GM12878 (cell line): ENCODE data around the gene VSTM2B.
"Not testable (repeated sequence)": the region's sequence is repeated elsewhere in the genome, so short reads cannot be mapped to it uniquely, and the experiment has no call there.

Experiments
- CHD4 ChIP-seq: fragments of 200-600 bp; sonication (generic); IDR thresholded peaks from 2 replicates; pipeline ENCODE4 v1.6.1; 2016; ENCODE audit warnings: mild to moderate bottlenecking
- CTCF ChIP-seq, 3 experiments: IDR thresholded peaks in 2 of 3; conservative IDR thresholded peaks in 1 of 3; 2 replicates each; pipeline ENCODE4 v1.5.1; 2011; ENCODE audit warnings: low read depth in 3 of 3, low read length in 3 of 3, mild to moderate bottlenecking in 3 of 3, control low read depth in 2 of 3, moderate library complexity in 2 of 3, inconsistent platforms in 1 of 3, mixed read lengths in 1 of 3; ENCODE audit not compliant: control insufficient read depth in 2 of 3, insufficient read depth in 1 of 3; ENCODE audit errors: extremely low read depth in 1 of 3
- ELK1 ChIP-seq: IDR thresholded peaks from 2 replicates; pipeline ENCODE4 v1.6.1; 2012; ENCODE audit warnings: low read depth, low read length, improper control_type of control experiment
- EZH2 ChIP-seq: IDR thresholded peaks from 2 replicates; pipeline ENCODE4 v1.6.1; 2012; ENCODE audit warnings: low read depth, mild to moderate bottlenecking, control low read depth, inconsistent platforms, low read length, borderline replicate concordance; ENCODE audit not compliant: control insufficient read depth
- JUND ChIP-seq: IDR thresholded peaks from 2 replicates; pipeline ENCODE4 v1.6.1; 2012; ENCODE audit warnings: low read depth, mild to moderate bottlenecking, low read length, improper control_type of control experiment, moderate library complexity
- KDM1A ChIP-seq: fragments of 200-600 bp; sonication (generic); IDR thresholded peaks from 2 replicates; pipeline ENCODE4 v1.6.1; 2016; ENCODE audit warnings: borderline replicate concordance
- YY1 ChIP-seq: IDR thresholded peaks from 2 replicates; pipeline ENCODE4 v1.6.1; 2011; ENCODE audit warnings: low read depth, mild to moderate bottlenecking, low read length
- TF ChIP-seq, protein P1 (sequence below): fragments of 450-650 bp; IDR thresholded peaks from 2 replicates; pipeline ENCODE4 v1.6.1; 2016; ENCODE audit warnings: mild to moderate bottlenecking, moderate library complexity, borderline replicate concordance
- TF ChIP-seq, protein P2 (sequence below): fragments of 450-650 bp; IDR thresholded peaks from 2 replicates; pipeline ENCODE4 v1.6.1; 2017; ENCODE audit warnings: antibody characterized with exemption, mild to moderate bottlenecking, moderate library complexity

- not testable (repeated sequence) for TF ChIP-seq CHD4; CTCF (IDR thresholded peaks at IDR 0.05 in 2 of 3, conservative IDR thresholded peaks at IDR 0.05 in 1 of 3; ENCODE audit: control insufficient read depth in 2 of 3, extremely low read depth in 1 of 3, insufficient read depth in 1 of 3, low read depth in 3 of 3, low read length in 3 of 3); EZH2; YY1; ELK1; JUND; KDM1A
- TF ChIP-seq, protein P1, sequence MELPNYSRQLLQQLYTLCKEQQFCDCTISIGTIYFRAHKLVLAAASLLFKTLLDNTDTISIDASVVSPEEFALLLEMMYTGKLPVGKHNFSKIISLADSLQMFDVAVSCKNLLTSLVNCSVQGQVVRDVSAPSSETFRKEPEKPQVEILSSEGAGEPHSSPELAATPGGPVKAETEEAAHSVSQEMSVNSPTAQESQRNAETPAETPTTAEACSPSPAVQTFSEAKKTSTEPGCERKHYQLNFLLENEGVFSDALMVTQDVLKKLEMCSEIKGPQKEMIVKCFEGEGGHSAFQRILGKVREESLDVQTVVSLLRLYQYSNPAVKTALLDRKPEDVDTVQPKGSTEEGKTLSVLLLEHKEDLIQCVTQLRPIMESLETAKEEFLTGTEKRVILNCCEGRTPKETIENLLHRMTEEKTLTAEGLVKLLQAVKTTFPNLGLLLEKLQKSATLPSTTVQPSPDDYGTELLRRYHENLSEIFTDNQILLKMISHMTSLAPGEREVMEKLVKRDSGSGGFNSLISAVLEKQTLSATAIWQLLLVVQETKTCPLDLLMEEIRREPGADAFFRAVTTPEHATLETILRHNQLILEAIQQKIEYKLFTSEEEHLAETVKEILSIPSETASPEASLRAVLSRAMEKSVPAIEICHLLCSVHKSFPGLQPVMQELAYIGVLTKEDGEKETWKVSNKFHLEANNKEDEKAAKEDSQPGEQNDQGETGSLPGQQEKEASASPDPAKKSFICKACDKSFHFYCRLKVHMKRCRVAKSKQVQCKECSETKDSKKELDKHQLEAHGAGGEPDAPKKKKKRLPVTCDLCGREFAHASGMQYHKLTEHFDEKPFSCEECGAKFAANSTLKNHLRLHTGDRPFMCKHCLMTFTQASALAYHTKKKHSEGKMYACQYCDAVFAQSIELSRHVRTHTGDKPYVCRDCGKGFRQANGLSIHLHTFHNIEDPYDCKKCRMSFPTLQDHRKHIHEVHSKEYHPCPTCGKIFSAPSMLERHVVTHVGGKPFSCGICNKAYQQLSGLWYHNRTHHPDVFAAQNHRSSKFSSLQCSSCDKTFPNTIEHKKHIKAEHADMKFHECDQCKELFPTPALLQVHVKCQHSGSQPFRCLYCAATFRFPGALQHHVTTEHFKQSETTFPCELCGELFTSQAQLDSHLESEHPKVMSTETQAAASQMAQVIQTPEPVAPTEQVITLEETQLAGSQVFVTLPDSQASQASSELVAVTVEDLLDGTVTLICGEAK, result not testable (repeated sequence)
- TF ChIP-seq, protein P2, sequence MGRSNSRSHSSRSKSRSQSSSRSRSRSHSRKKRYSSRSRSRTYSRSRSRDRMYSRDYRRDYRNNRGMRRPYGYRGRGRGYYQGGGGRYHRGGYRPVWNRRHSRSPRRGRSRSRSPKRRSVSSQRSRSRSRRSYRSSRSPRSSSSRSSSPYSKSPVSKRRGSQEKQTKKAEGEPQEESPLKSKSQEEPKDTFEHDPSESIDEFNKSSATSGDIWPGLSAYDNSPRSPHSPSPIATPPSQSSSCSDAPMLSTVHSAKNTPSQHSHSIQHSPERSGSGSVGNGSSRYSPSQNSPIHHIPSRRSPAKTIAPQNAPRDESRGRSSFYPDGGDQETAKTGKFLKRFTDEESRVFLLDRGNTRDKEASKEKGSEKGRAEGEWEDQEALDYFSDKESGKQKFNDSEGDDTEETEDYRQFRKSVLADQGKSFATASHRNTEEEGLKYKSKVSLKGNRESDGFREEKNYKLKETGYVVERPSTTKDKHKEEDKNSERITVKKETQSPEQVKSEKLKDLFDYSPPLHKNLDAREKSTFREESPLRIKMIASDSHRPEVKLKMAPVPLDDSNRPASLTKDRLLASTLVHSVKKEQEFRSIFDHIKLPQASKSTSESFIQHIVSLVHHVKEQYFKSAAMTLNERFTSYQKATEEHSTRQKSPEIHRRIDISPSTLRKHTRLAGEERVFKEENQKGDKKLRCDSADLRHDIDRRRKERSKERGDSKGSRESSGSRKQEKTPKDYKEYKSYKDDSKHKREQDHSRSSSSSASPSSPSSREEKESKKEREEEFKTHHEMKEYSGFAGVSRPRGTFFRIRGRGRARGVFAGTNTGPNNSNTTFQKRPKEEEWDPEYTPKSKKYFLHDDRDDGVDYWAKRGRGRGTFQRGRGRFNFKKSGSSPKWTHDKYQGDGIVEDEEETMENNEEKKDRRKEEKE, result not testable (repeated sequence)
Observed at GRCh38 chr19:29486961-29487360, 38.8 kb upstream of the VSTM2B start.
